ENCODE data around the gene PPP3CA. TPM values are rescaled to one million over a fixed set of nuclear protein-coding genes. Genes with fewer than 3 reads are reported as not detected.

Gene PPP3CA
- total and polyA plus RNA-seq, 2 experiments from 2014 or later: 27.0 to 45.2 TPM

DNA sequence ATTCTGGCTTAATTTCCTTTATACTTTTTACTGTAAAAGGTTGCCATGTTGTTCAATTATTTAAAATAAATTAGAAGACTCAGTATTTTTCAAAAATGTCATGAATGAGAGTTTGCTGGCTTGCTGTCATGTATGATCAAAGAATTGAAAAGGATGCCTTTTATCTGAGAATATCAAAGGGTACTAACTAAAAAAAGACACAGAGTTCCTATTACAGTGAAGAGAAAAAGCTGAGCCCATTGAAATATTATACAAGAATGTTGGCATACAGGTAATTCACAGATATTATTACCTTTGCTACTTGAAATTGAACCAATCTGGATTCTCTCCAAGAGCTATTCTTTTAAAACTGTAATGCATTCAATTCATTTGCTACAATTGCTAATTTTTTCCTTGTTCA lies 200.0 kb downstream of the PPP3CA start:
- Histone ChIP-seq H3K4me1 (ENCODE audit: insufficient read depth) (no peaks in the 10 kb centered on the region), H3K27me3 (ENCODE audit: insufficient read depth) (no peaks in the 10 kb centered on the region), H3K9me2 (ENCODE audit: insufficient read depth) (no peaks in the 10 kb centered on the region), H4K20me1 (replicated peaks; ENCODE audit: insufficient read depth) (no peaks in the 10 kb centered on the region), H3K36me3 (ENCODE audit: insufficient read depth) (no peaks in the 10 kb centered on the region), H3K79me2 (replicated peaks; ENCODE audit: insufficient read depth) (no peaks in the 10 kb centered on the region), H3K27ac (ENCODE audit: low read depth) (no peak overlapping the region), H2AFZ (no peak overlapping the region), H3K4me3 (no peak overlapping the region), H3F3A (replicated peaks; ENCODE audit: low read depth) (no peaks in the 10 kb centered on the region), H3K4me2 (no peak overlapping the region)
- Mint-ChIP-seq H3K27ac (no peak overlapping the region), H3K4me3 (no peak overlapping the region), H3K36me3 (ENCODE audit: low read depth) (no peaks in the 10 kb centered on the region), H3K4me1 (no peaks in the 10 kb centered on the region), H3K27me3 (ENCODE audit: insufficient read depth, low read depth, poor library complexity) (no peaks in the 10 kb centered on the region), H3K9me3 (no peaks in the 10 kb centered on the region)
- DNase-seq (ENCODE audit: low spot score) (no peak), ATAC-seq (no peak)
- TF ChIP-seq EZH2phosphoT487 (IDR thresholded peaks at IDR 0.05; ENCODE audit: unreplicated experiment): no peak
- TF ChIP-seq NANOG (IDR thresholded peaks at IDR 0.05; ENCODE audit: borderline replicate concordance): no peak
- no peak for TF ChIP-seq ZNF331 (CRISPR knock-in tag; IDR thresholded peaks at IDR 0.05; ENCODE audit: low read depth)
- TF ChIP-seq, protein P1, sequence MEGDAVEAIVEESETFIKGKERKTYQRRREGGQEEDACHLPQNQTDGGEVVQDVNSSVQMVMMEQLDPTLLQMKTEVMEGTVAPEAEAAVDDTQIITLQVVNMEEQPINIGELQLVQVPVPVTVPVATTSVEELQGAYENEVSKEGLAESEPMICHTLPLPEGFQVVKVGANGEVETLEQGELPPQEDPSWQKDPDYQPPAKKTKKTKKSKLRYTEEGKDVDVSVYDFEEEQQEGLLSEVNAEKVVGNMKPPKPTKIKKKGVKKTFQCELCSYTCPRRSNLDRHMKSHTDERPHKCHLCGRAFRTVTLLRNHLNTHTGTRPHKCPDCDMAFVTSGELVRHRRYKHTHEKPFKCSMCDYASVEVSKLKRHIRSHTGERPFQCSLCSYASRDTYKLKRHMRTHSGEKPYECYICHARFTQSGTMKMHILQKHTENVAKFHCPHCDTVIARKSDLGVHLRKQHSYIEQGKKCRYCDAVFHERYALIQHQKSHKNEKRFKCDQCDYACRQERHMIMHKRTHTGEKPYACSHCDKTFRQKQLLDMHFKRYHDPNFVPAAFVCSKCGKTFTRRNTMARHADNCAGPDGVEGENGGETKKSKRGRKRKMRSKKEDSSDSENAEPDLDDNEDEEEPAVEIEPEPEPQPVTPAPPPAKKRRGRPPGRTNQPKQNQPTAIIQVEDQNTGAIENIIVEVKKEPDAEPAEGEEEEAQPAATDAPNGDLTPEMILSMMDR (conservative IDR thresholded peaks at IDR 0.05; ENCODE audit: low read depth in 2 of 2): no peak
- no peak for TF ChIP-seq JUNB (IDR thresholded peaks at IDR 0.05; ENCODE audit: unreplicated experiment)
- TF ChIP-seq, protein P2, sequence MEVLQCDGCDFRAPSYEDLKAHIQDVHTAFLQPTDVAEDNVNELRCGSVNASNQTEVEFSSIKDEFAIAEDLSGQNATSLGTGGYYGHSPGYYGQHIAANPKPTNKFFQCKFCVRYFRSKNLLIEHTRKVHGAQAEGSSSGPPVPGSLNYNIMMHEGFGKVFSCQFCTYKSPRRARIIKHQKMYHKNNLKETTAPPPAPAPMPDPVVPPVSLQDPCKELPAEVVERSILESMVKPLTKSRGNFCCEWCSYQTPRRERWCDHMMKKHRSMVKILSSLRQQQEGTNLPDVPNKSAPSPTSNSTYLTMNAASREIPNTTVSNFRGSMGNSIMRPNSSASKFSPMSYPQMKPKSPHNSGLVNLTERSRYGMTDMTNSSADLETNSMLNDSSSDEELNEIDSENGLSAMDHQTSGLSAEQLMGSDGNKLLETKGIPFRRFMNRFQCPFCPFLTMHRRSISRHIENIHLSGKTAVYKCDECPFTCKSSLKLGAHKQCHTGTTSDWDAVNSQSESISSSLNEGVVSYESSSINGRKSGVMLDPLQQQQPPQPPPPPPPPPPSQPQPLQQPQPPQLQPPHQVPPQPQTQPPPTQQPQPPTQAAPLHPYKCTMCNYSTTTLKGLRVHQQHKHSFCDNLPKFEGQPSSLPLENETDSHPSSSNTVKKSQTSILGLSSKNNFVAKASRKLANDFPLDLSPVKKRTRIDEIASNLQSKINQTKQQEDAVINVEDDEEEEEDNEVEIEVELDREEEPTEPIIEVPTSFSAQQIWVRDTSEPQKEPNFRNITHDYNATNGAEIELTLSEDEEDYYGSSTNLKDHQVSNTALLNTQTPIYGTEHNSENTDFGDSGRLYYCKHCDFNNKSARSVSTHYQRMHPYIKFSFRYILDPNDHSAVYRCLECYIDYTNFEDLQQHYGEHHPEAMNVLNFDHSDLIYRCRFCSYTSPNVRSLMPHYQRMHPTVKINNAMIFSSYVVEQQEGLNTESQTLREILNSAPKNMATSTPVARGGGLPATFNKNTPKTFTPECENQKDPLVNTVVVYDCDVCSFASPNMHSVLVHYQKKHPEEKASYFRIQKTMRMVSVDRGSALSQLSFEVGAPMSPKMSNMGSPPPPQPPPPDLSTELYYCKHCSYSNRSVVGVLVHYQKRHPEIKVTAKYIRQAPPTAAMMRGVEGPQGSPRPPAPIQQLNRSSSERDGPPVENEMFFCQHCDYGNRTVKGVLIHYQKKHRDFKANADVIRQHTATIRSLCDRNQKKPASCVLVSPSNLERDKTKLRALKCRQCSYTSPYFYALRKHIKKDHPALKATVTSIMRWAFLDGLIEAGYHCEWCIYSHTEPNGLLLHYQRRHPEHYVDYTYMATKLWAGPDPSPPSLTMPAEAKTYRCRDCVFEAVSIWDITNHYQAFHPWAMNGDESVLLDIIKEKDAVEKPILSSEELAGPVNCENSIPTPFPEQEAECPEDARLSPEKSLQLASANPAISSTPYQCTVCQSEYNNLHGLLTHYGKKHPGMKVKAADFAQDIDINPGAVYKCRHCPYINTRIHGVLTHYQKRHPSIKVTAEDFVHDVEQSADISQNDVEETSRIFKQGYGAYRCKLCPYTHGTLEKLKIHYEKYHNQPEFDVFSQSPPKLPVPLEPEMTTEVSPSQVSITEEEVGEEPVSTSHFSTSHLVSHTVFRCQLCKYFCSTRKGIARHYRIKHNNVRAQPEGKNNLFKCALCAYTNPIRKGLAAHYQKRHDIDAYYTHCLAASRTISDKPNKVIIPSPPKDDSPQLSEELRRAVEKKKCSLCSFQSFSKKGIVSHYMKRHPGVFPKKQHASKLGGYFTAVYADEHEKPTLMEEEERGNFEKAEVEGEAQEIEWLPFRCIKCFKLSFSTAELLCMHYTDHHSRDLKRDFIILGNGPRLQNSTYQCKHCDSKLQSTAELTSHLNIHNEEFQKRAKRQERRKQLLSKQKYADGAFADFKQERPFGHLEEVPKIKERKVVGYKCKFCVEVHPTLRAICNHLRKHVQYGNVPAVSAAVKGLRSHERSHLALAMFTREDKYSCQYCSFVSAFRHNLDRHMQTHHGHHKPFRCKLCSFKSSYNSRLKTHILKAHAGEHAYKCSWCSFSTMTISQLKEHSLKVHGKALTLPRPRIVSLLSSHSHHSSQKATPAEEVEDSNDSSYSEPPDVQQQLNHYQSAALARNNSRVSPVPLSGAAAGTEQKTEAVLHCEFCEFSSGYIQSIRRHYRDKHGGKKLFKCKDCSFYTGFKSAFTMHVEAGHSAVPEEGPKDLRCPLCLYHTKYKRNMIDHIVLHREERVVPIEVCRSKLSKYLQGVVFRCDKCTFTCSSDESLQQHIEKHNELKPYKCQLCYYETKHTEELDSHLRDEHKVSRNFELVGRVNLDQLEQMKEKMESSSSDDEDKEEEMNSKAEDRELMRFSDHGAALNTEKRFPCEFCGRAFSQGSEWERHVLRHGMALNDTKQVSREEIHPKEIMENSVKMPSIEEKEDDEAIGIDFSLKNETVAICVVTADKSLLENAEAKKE (CRISPR knock-in tag; IDR thresholded peaks at IDR 0.05): no peak
- no peak for TF ChIP-seq STAT1 (IDR thresholded peaks at IDR 0.05; ENCODE audit: unreplicated experiment)
- no peak for TF ChIP-seq ZNF114 (CRISPR knock-in tag; IDR thresholded peaks at IDR 0.05)
- no peak for TF ChIP-seq POLR2AphosphoS5 (IDR thresholded peaks at IDR 0.05; ENCODE audit: low read depth)
- TF ChIP-seq, protein P3, sequence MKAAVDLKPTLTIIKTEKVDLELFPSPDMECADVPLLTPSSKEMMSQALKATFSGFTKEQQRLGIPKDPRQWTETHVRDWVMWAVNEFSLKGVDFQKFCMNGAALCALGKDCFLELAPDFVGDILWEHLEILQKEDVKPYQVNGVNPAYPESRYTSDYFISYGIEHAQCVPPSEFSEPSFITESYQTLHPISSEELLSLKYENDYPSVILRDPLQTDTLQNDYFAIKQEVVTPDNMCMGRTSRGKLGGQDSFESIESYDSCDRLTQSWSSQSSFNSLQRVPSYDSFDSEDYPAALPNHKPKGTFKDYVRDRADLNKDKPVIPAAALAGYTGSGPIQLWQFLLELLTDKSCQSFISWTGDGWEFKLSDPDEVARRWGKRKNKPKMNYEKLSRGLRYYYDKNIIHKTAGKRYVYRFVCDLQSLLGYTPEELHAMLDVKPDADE (IDR thresholded peaks at IDR 0.05): no peak
- TF ChIP-seq EZH2 (IDR thresholded peaks at IDR 0.05; ENCODE audit: low read depth, unreplicated experiment): no peak
- no peak for TF ChIP-seq CREB1 (CRISPR knock-in tag; IDR thresholded peaks at IDR 0.05; ENCODE audit: low read depth)
- TF ChIP-seq, protein P4, sequence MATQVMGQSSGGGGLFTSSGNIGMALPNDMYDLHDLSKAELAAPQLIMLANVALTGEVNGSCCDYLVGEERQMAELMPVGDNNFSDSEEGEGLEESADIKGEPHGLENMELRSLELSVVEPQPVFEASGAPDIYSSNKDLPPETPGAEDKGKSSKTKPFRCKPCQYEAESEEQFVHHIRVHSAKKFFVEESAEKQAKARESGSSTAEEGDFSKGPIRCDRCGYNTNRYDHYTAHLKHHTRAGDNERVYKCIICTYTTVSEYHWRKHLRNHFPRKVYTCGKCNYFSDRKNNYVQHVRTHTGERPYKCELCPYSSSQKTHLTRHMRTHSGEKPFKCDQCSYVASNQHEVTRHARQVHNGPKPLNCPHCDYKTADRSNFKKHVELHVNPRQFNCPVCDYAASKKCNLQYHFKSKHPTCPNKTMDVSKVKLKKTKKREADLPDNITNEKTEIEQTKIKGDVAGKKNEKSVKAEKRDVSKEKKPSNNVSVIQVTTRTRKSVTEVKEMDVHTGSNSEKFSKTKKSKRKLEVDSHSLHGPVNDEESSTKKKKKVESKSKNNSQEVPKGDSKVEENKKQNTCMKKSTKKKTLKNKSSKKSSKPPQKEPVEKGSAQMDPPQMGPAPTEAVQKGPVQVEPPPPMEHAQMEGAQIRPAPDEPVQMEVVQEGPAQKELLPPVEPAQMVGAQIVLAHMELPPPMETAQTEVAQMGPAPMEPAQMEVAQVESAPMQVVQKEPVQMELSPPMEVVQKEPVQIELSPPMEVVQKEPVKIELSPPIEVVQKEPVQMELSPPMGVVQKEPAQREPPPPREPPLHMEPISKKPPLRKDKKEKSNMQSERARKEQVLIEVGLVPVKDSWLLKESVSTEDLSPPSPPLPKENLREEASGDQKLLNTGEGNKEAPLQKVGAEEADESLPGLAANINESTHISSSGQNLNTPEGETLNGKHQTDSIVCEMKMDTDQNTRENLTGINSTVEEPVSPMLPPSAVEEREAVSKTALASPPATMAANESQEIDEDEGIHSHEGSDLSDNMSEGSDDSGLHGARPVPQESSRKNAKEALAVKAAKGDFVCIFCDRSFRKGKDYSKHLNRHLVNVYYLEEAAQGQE (IDR thresholded peaks at IDR 0.05; ENCODE audit: unreplicated experiment): no peak
